AG04449 (cell line): ENCODE results near the gene FXYD7.

Experiments used
- CTCF ChIA-PET: fragments of 350-600 bp; formaldehyde crosslinking; extraction: SDS; loops from one replicate; lab custom pipeline; 2021; ENCODE audit warnings: antibody characterized with exemption; lab: Yijun Ruan, JAX
- POLR2A ChIA-PET: fragments of 400-600, 350-600 bp; formaldehyde crosslinking; extraction: SDS; loops from one replicate; lab custom pipeline; 2020; ENCODE audit warnings: antibody characterized with exemption, inconsistent platforms; lab: Yijun Ruan, JAX
- DNase-seq: peaks from one replicate; pipeline ENCODE4 v3.0.0-alpha.2; 2010; ENCODE audit warnings: low read depth, low spot score
- H3K4me3 ChIP-seq: 2 replicates; pipeline ENCODE4 v1.5.1; 2011; ENCODE audit warnings: low read depth, mild to moderate bottlenecking, control low read depth, low read length
- CTCF ChIP-seq: IDR thresholded peaks from one replicate; pipeline ENCODE4 v1.5.1; 2011; ENCODE audit warnings: mild to moderate bottlenecking, moderate library complexity, low read length, control low read depth, inconsistent platforms; ENCODE audit not compliant: insufficient read depth; ENCODE audit errors: missing control alignments

FXYD7 gene

GRCh38 chr19:35115177-35115951 is 27.7 kb upstream of the FXYD7 start, which contains the start of gene FXYD3:
Gene FXYD3 (plus strand): TSS chr19:35115823. CDS start chr19:35119377, 3,554 bp downstream.
- POLR2A ChIA-PET: no interaction called here
- peak within 1 kb of the TSS; percentile 6; the same call in 1 of the 2 replicates for H3K4me3 ChIP-seq
- no peak for TF ChIP-seq CTCF
- no peak for DNase-seq
- CTCF ChIA-PET: interaction anchor here (0.6 to 6.9 kb wide), 25 partner anchors 9 to 161 kb away, joined by 3 to 78 read pairs (median 6); partner anchors contain the start of genes FXYD1, FXYD5 and LGI4

GRCh38 chr19:35116072-35116801 is 26.8 kb upstream of the FXYD7 start:
- no peak for TF ChIP-seq CTCF
- H3K4me3 ChIP-seq: no peak overlapping the region
- ChIA-PET POLR2A (no interaction called here), CTCF (interaction anchor here (1.2 to 6.9 kb wide), 13 partner anchors 8 to 72 kb away, joined by 3 to 78 read pairs (median 12); partner anchors contain the start of genes FXYD1, FXYD5 and LGI4)
- no peak for DNase-seq

GRCh38 chr19:35117116-35117515 is 25.9 kb upstream of the FXYD7 start:
- no peak for DNase-seq
- CTCF ChIA-PET: interaction anchor here (1.4 to 6.9 kb wide), 13 partner anchors 10 to 145 kb away, joined by 3 to 78 read pairs (median 7); partner anchors contain the start of genes FXYD1 and LGI4
- H3K4me3 ChIP-seq: no peak overlapping the region
- POLR2A ChIA-PET: no interaction called here
- no peak for TF ChIP-seq CTCF

- POLR2A ChIA-PET: no interaction called here
- CTCF ChIA-PET: interaction anchor here (0.7 to 6.9 kb wide), 9 partner anchors 9 to 146 kb away, joined by 3 to 78 read pairs (median 5); partner anchors contain the start of genes FXYD1 and LGI4
- no peak overlapping the region for H3K4me3 ChIP-seq
- no peak for TF ChIP-seq CTCF
- DNase-seq: no peak
Observed at GRCh38 chr19:35117799-35118198, 25.3 kb upstream of the FXYD7 start.

- POLR2A ChIA-PET: no interaction called here
- no peak for DNase-seq
- no peak overlapping the region for H3K4me3 ChIP-seq
- TF ChIP-seq CTCF: no peak
- CTCF ChIA-PET: interaction anchor here (0.7 to 6.9 kb wide), 10 partner anchors 8 to 147 kb away, joined by 3 to 78 read pairs (median 4); partner anchors contain the start of genes FXYD1, FXYD5 and LGI4
Observed at GRCh38 chr19:35118268-35119020, 24.6 kb upstream of the FXYD7 start.
